GM10847 (cell line): Measurements from ENCODE around the gene MPP3.

Source experiments
- POLR2A ChIP-seq: IDR thresholded peaks from 2 replicates; pipeline ENCODE4 v1.6.1; 2011; ENCODE audit not compliant: insufficient read length; ENCODE audit errors: extremely low read depth

Gene MPP3

GRCh38 chr17:43848601-43849000 is 15.7 kb upstream of the MPP3 start:
- no peak for TF ChIP-seq POLR2A

GRCh38 chr17:43846963-43847371 is 14.0 kb upstream of the MPP3 start, which contains the start of gene CD300LG:
TSS of gene CD300LG (plus strand) at chr17:43847176. CDS start at chr17:43847217, 41 bp downstream.
- TF ChIP-seq POLR2A = no peak

- no peak for TF ChIP-seq POLR2A
Observed at GRCh38 chr17:43846221-43846712, 13.3 kb upstream of the MPP3 start.

GRCh38 chr17:43845766-43846165 is 12.8 kb upstream of the MPP3 start:
- TF ChIP-seq POLR2A = no peak

- no peak for TF ChIP-seq POLR2A
Observed at GRCh38 chr17:43844241-43844640, 11.3 kb upstream of the MPP3 start.

GRCh38 chr17:43842975-43843325 is 10.0 kb upstream of the MPP3 start:
- TF ChIP-seq POLR2A = no peak

GRCh38 chr17:43841282-43841681 is 8.3 kb upstream of the MPP3 start:
- TF ChIP-seq POLR2A = no peak

- TF ChIP-seq POLR2A = no peak
Observed at GRCh38 chr17:43840814-43841213, 7.9 kb upstream of the MPP3 start.

GRCh38 chr17:43839670-43840108 is 6.7 kb upstream of the MPP3 start:
- TF ChIP-seq POLR2A = no peak

- TF ChIP-seq POLR2A = no peak
Observed at GRCh38 chr17:43834106-43834505, 1.2 kb upstream of the MPP3 start.

- TF ChIP-seq POLR2A = no peak
Observed at GRCh38 chr17:43832168-43832975, 574 bp downstream of the MPP3 start.

- TF ChIP-seq POLR2A = no peak
Observed at GRCh38 chr17:43831633-43832032, 1.3 kb downstream of the MPP3 start.

GRCh38 chr17:43830510-43831140 is 2.3 kb downstream of the MPP3 start:
- TF ChIP-seq POLR2A = no peak

- TF ChIP-seq POLR2A = no peak
Observed at GRCh38 chr17:43829738-43830137, 3.2 kb downstream of the MPP3 start.

GRCh38 chr17:43827596-43827995 is 5.3 kb downstream of the MPP3 start:
- no peak for TF ChIP-seq POLR2A

- no peak for TF ChIP-seq POLR2A
Observed at GRCh38 chr17:43826206-43826605, 6.7 kb downstream of the MPP3 start.

- TF ChIP-seq POLR2A = no peak
Observed at GRCh38 chr17:43825567-43825966, 7.4 kb downstream of the MPP3 start.
